Measurements from ENCODE around the gene CENPS. TPM values are rescaled to one million over a fixed set of nuclear protein-coding genes. Genes with fewer than 3 reads are reported as not detected.

Gene CENPS
- total and polyA plus RNA-seq, 2 of the 8 experiments (the other 6 are each of a cell fraction or from before 2014, with no cell fraction given): 7.8 to 20.3 TPM

DNA sequence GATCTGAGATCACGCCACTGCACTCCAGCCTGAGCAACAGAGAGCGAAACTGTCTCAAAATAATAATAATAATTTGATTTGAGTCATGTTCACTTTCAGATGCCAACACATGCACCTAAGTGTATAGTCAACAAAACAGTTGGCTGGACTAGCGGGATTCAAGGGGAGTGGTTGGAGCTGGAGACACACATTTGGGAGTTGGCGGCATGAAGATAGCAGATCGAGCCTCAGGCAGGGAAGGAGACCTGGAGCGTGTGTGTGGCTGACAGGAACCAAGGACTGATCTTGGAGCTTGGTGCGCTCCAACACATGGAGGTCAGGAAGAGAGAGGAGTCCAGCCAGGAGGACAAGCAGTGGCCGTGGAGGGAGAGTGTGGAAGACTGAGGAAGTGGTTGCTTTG, 46.0 kb upstream of the CENPS start (continued):
- TF ChIP-seq CHD1 (IDR thresholded peaks at IDR 0.05; ENCODE audit: low read depth, low read length) (no peak), BACH1 (IDR thresholded peaks at IDR 0.05; ENCODE audit: low read length) (no peak), HDAC2 (IDR thresholded peaks at IDR 0.05; ENCODE audit: borderline replicate concordance in 1 of 2, low read depth in 2 of 2, low read length in 2 of 2) (no peak), HDAC6 (IDR thresholded peaks at IDR 0.05; ENCODE audit: low read depth, low read length) (no peak), POLR2AphosphoS5 (IDR thresholded peaks at IDR 0.05; ENCODE audit: low read depth, low read length) (no peak), SP4 (IDR thresholded peaks at IDR 0.05; ENCODE audit: low read length) (no peak)

All from H1 (cell line).